Measurements from ENCODE around the gene CCDC15.
"Not testable (repeated sequence)": the region's sequence is repeated elsewhere in the genome, so short reads cannot be mapped to it uniquely, and the experiment has no call there.

CCDC15 gene

DNA sequence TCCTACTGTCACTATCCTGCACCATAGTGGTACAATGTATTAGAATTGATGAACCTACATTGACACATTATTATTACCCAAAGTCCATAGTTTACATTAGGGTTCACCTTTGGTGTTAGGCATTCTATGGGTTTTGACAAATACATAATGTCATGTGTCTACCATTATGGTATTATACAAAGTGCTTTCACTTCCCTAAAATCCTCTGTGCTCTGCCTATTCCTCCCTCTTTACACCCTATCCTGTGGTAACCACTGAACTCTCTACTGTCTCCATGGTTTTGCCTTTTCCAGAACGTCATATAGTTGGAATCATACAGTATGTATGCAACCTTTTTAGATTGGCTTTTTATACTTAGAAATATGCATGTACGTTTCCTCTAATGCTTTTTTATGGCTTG lies 51.5 kb downstream of the CCDC15 start:
- in situ Hi-C loops (cut with MboI; ENCODE audit: low sequenced_read_pairs, unreplicated experiment) = no loop called here
- TF ChIP-seq, protein P1, sequence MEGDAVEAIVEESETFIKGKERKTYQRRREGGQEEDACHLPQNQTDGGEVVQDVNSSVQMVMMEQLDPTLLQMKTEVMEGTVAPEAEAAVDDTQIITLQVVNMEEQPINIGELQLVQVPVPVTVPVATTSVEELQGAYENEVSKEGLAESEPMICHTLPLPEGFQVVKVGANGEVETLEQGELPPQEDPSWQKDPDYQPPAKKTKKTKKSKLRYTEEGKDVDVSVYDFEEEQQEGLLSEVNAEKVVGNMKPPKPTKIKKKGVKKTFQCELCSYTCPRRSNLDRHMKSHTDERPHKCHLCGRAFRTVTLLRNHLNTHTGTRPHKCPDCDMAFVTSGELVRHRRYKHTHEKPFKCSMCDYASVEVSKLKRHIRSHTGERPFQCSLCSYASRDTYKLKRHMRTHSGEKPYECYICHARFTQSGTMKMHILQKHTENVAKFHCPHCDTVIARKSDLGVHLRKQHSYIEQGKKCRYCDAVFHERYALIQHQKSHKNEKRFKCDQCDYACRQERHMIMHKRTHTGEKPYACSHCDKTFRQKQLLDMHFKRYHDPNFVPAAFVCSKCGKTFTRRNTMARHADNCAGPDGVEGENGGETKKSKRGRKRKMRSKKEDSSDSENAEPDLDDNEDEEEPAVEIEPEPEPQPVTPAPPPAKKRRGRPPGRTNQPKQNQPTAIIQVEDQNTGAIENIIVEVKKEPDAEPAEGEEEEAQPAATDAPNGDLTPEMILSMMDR (IDR thresholded peaks at IDR 0.05; ENCODE audit: borderline replicate concordance, control extremely low read depth, extremely low read depth, insufficient read depth, missing control alignments) = no peak
- no peak for DNase-seq (ENCODE audit: low spot score)

- DNase-seq (ENCODE audit: low spot score) = no peak
- TF ChIP-seq, protein P1 (IDR thresholded peaks at IDR 0.05; ENCODE audit: borderline replicate concordance, control extremely low read depth, extremely low read depth, insufficient read depth, missing control alignments) = no peak
- in situ Hi-C loops (cut with MboI; ENCODE audit: low sequenced_read_pairs, unreplicated experiment) = no loop called here
Measured at GRCh38 chr11:125016413-125016812, 62.4 kb downstream of the CCDC15 start.

- no peak for DNase-seq (ENCODE audit: low spot score)
- in situ Hi-C loops (cut with MboI; ENCODE audit: low sequenced_read_pairs, unreplicated experiment) = no loop called here
- TF ChIP-seq, protein P1 (IDR thresholded peaks at IDR 0.05; ENCODE audit: borderline replicate concordance, control extremely low read depth, extremely low read depth, insufficient read depth, missing control alignments) = no peak
Measured at GRCh38 chr11:125020342-125020741, 66.3 kb downstream of the CCDC15 start.

GRCh38 chr11:125022551-125022950 lies 68.5 kb downstream of the CCDC15 start:
- DNase-seq (ENCODE audit: low spot score) = no peak
- in situ Hi-C loops (cut with MboI; ENCODE audit: low sequenced_read_pairs, unreplicated experiment) = no loop called here
- TF ChIP-seq, protein P1 (IDR thresholded peaks at IDR 0.05; ENCODE audit: borderline replicate concordance, control extremely low read depth, extremely low read depth, insufficient read depth, missing control alignments) = no peak

DNA sequence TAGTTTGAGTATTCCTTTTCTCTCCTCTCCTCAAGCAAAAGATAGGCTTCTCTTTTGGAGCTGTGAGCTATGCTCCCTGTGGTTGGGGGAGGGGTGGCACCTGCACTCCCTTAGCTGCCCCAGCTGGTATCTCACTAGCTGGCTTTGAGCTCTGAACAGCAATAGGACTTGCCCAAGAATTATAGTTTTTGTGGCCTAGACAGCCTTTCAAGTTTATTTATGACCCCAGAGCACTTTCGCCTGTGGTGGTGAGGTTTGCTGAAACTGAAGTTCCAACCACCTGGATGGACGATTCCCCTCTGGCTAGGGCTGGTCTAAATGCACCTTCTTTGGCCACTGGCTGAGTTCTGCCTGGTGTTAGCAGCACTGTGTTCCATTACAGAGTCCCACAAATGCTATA lies 72.0 kb downstream of the CCDC15 start:
- DNase-seq (ENCODE audit: low spot score) = no peak
- TF ChIP-seq, protein P1 (IDR thresholded peaks at IDR 0.05; ENCODE audit: borderline replicate concordance, control extremely low read depth, extremely low read depth, insufficient read depth, missing control alignments) = no peak
- in situ Hi-C loops (cut with MboI; ENCODE audit: low sequenced_read_pairs, unreplicated experiment) = no loop called here

- DNase-seq (ENCODE audit: low spot score); in situ Hi-C loops (cut with MboI; ENCODE audit: low sequenced_read_pairs, unreplicated experiment): not testable (repeated sequence)
Measured at GRCh38 chr11:125029431-125029830, 75.4 kb downstream of the CCDC15 start.

- in situ Hi-C loops (cut with MboI; ENCODE audit: low sequenced_read_pairs, unreplicated experiment) = no loop called here
- TF ChIP-seq, protein P1 (IDR thresholded peaks at IDR 0.05; ENCODE audit: borderline replicate concordance, control extremely low read depth, extremely low read depth, insufficient read depth, missing control alignments) = no peak
- no peak for DNase-seq (ENCODE audit: low spot score)
Measured at GRCh38 chr11:125036933-125037332, 82.9 kb downstream of the CCDC15 start.

All from GM13976 (cell line).